Measurements from ENCODE around the gene PLEKHO2.

The PLEKHO2 gene

DNA sequence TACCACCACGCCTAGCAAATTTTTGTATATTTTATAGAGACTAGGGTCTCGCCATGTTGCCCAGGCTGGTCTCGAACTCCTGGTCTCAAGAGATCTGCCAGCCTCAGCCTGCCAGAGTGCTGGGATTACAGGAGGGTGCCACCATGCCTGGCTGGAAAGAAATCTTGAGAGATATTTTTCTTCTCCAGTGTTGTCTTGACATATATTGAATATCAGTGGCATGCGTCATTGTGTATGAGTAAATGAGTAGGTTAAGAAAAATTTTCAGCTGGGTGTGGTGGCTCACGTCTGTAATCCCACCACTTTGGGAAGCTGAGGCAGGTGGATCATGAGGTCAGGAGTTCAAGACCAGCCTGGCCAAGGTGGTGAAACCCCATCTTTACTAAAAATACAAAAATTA, 12.7 kb upstream of the PLEKHO2 start:
- no peak for DNase-seq

GRCh38 chr15:64833690-64834089, 8.0 kb upstream of the PLEKHO2 start:
- DNase-seq = no peak

DNA sequence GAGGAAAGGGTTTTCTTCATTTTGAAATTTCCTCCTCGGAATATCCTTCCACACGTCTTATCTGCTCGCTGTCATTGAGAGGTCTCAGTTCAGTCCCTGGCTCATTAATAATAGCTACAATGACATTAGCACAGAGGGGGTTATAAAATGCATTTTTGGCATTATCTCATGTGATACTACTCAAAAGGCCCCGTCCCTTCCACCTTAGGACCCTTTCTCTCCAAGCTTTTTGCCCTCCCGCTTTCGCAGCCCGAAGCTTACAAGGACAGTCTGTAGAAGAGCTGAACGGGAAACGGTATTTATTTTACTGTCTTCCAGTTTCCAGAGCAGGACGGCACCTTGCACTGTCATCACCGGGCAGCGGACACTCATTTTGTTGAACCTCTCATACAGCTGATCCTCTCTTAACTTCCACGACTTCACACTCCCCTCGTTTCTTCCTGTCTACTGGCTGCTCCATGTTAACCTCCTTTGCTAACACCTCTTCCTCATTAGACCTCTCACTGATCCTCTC, 5.6 kb upstream of the PLEKHO2 start:
- no peak for DNase-seq

DNA sequence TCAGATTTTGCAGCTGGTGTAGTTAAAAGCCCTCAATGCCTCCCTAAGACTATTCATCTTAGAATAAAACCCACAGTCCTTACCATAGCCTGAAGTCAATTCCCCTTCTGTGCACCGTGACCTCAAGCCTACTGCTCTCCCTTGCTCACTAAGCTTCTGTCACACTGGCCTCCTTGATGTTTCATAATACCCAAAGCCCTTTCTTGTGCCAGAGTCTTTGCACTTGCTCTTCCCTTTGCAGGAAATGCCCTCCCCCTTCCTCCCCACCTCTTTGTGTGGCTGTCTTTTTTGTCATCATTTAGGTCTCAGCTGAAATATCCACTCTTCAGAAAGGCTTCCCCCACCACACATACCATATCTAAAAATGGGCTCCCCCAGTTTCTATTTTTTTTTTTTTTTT, 4.2 kb upstream of the PLEKHO2 start:
- peak; percentile 67 for DNase-seq

DNA sequence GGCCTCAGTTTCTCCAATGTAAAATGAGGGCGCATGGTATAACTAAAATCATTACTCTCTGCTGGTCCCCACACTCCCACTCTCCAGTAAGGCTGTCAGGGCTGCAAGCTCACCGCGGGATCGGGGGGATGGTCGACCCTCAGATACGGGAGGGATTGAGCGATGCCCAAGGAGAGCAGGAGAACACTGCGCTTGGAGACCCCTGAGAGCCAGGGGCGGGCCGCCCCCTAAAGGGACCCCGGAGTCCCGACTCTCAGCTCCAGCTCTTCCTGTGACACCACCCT, 713 bp upstream of the PLEKHO2 start:
- DNase-seq = no peak

- DNase-seq = peak; percentile 34
Measured at GRCh38 chr15:64842096-64842939, 603 bp downstream of the PLEKHO2 start.

DNA sequence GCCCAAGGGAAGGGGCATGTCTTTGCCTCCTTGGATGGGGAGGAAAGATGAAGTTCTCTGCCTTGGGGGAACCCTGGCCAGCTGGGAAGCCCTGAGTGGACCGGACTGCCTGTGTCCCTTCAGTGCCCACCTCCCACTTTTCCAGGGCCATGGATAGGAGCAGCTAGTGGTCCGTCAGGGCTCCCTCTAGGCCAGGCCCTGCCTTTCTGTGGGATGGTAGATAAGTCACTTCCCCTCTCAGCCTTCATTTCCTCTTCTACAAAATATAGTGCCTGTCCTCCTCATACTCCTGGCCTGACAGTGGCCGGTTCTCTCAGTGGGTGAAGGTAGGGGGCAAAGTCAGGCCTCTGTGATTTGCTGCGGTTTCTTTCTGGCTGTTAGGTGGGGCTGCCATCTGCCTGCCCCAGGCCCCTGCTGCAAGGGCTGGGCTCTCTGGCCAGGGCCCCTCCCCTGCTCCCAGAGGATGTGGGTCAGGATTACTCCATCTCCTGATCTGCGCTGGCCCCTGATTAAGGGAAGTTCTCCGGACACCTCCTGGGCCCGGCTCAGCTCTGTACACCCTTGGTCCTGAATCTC, 1.4 kb downstream of the PLEKHO2 start:
- peak; percentile 77 for DNase-seq

DNA sequence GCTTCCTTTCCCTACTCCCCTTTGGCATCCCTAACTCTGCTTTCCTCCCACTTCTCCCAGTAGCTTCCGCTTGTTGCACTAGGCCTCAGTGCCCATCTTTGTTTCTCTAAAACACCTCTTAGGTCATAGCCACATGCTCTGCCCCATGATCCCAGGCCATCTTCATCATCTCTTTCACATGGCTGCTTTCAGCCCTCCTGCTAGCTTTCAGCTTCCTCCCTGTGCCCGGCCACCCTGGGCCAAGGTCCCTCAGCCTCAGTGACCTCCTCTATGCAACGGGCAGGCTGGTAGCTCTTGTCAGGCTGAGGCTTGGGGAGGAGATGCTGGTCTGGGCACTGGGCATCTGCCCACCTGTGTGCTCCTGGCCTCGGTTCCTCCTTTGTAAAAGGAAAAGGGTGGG, 2.3 kb downstream of the PLEKHO2 start:
- no peak for DNase-seq

DNA sequence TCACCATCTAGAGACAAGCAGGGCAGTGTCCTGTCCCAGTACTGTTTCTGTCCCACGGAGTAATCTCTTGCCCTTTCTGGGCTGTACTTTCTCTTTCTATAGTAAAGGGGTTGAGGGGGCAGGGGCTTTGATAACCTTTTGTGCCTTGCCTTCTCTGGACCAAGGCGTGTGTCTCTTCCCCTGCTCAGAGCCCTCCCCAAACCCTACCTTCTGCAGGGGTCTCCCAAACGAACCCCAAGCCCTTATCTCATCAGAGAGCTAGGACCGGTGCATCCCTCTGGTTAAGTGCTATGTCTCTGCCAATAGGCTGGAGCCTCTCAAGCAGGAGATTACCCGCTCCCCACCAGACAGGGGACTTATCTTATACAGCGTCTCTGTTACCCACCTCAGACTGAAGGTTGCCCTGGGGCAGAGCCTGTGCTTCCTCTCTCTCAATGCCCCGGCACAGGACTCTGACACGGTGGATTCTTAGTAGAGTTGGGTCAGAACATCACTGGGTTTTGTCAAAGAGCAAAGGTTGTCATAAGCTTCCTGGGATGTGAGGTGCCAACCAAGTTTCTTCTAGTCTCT, 2.9 kb downstream of the PLEKHO2 start:
- peak; percentile 77 for DNase-seq

DNA sequence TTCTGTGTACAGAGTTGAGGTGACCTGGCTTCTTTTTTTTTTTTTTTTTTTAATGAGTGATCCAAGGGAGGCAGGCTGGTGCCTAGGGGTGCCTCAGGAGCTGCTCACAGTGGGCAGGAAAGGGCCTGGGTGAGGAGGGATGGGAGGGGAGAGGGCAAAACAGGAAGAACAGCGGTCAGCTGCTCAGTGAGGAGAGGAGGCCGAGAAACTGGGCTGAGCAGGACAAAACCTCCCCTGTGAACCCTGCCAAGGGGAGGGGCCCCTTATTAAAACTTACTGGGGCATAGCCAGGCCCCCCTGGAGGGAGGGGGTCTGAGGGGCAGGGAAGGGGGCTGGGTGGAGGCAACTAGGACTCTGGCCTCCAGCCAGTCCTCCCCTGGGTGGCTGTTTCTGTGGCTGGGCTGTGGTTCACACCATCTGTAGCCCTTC, 3.5 kb downstream of the PLEKHO2 start:
- DNase-seq = peak; percentile 49

GRCh38 chr15:64845831-64846595, 4.3 kb downstream of the PLEKHO2 start:
- no peak for DNase-seq

GRCh38 chr15:64847016-64847415, 5.3 kb downstream of the PLEKHO2 start:
- no peak for DNase-seq

GRCh38 chr15:64847448-64847847, 5.7 kb downstream of the PLEKHO2 start:
- DNase-seq = no peak

DNA sequence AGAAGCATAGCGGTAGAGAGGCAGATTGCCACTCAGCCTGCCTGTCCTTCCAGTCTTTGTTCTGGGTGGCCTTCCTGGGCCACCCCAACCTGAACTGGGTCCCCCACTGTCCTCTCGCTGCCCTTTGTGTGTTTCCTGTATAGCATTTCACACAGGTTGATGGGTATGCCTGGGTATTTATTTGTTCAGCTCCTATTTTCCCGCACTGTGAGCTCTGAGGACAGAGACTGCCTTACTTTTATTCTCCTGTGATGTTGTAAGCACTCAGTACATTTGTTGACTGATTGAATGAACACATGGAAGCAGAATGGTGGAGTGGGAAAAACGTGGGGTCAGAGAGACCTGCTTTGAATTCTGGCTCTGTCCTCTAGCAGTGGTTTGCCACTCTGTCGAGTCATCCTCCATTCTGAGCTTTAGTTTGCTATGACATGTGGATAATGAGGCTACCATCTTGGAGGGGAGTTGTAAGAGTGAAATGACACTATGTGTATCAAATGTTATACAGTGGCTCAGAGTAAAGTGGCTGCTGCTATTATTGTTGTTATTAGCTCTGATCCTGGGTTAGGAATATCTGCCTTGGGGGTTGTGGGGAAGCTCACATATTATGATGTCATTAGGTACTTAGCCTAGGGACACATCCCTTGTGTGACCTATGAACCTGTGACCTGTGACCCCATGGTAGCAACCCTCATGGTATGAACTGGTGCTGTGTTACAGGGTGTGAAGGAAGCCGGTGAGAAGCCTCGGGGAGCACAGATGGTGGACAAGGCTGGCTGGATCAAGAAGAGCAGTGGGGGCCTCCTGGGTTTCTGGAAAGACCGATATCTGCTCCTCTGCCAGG, 6.4 kb downstream of the PLEKHO2 start:
- no peak for DNase-seq

GRCh38 chr15:64850778-64851502, 9.2 kb downstream of the PLEKHO2 start:
- DNase-seq = no peak

GRCh38 chr15:64851503-64851840, 9.8 kb downstream of the PLEKHO2 start:
- peak; percentile 42 for DNase-seq

DNA sequence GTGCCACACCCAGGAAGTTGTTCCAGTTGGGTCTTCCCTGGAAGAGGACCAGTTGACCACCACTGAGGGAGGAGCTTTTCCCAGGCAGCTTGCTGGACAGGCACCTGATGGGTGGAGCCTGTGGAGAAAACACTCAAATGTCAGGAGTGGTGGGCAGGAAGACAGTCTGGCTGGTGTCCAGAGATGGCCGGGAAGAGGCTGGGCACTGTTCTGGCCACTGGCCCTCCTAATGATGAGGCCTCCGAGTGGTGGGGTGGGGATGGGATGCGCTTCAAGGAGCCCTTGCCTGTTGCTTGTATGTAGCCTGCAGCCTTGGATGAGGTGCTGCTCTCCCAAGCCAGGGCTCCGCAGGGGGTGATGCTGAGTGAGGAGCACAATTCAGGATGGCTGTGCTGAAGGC, 12.3 kb downstream of the PLEKHO2 start:
- DNase-seq = no peak

DNA sequence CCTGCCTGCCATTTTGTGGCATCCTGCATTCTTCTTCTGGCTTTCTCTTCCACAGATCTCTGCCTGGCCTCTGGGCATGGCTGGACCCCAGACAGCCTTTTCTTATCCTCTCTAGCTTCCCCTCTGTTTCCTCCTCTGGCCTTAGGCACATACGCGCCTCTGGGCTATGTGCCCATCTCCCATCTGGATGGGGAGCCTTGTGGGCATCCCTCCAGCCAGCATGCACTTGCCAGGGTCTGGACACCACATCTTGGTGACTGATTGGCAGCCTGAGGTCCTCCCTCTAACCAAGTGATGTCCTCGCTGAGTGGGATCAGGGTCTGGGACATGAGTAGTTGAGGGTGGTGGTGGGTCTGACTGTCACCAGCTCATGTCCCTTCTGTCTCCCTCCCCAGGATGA, 12.8 kb downstream of the PLEKHO2 start:
- no peak for DNase-seq

DNA sequence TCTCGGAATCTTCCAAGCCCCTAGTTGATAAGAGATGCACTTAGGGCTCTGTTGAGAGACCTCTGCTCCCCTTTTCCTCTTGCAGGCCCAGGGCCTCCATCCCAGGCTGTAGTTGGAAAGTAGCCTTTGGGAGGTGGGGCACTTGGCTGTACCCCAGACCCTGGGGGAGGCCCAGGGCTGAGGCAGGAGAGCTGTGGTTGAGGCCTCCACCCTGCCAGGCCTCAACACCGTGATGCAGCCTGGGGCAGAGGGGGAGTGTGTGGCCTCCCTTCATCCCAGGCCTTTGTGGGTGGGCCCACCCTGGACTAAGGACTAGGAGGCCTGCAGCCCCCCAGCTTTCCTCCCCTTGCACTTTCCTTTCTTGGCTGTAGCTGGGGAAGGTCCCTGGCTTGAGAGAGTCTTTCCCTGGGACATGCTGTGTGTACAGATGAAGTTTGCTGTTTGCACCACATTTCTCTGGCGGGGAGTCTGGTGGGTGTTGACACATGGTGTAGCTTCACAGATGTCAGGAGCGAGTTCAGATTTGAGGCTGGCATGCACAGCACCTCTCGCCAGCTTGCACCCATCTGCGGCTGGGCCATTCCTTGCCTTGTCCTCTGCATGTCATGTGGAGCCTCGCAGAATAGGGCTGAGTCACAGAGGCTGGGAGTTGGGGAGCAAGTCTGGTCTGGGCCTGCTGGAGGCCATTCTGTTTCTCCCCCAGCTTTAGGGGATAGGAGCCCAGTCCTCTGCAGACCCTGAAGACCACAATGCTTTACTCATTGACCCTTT, 13.7 kb downstream of the PLEKHO2 start:
- no peak for DNase-seq

DNA sequence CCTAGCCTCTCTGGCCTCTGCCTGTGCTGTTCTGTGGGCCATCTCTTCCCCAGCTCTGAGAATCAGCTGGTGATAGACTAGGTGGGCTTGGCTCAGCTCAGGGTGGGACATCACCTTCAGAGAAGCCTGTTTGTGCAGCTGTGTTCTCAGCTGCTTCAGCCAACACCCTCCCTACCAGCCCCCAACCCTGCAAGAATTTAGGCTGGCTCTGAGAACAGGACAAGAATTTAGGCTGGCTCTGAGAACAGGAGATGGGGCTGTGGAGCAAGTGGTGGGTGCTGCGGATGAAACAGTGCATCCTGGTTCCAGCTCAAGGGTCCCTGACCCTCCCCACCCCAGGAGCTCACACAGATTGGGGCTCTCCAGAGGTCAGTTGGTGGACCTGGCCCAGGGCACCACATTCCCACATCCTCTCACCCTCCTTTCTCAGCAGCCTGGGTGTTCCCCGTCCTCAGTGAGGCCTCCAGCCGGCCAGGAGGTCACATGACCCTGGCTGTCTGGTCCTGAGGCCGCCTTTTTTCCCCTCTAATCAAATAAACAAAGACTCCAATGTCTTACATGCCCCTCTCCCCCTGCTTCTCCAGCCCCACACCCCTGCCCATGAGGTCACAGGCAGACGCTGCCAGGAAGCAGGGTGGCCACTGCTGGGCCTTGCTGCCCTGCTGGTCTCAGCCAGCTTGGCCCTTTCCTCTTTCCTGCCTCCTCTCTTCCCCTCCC, 14.9 kb downstream of the PLEKHO2 start:
- no peak for DNase-seq

DNA sequence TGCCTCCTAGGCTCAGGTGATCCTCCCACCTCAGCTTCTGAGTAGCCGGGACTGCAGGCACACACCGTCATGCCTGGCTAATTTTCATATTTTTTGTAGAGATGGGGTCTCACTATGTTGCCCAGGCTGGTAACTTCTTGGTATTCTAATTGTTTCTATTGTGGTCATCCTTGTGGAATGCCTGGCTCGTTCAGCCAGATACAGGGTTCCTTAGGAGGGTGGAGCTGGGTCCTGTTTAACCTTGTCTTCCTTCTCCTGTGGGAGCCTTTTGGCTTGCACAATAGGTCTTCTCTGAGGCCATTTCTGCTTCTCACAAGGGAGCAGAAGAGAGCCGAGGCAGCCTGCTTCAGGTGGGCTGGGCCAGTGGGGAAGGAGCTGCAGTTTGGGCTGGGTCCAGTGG, 15.7 kb downstream of the PLEKHO2 start:
- DNase-seq = no peak

All from hematopoietic multipotent progenitor cell treated with erythropoietin and hydrocortisone succinate and interleukin-3 and kit ligand, for 6 days (in vitro differentiated cells).